HG02759 (cell line): ENCODE data around the gene MAP2K4.
"Not testable (repeated sequence)": the region's sequence is repeated elsewhere in the genome, so short reads cannot be mapped to it uniquely, and the experiment has no call there.

Experiments used
- ATAC-seq: cut with Tn5 transposase; IDR thresholded peaks from one replicate; pipeline ENCODE4 v1.9.1; 2021; ENCODE audit warnings: mild to moderate bottlenecking, moderate library complexity; ENCODE audit not compliant: unreplicated experiment

The MAP2K4 gene

DNA sequence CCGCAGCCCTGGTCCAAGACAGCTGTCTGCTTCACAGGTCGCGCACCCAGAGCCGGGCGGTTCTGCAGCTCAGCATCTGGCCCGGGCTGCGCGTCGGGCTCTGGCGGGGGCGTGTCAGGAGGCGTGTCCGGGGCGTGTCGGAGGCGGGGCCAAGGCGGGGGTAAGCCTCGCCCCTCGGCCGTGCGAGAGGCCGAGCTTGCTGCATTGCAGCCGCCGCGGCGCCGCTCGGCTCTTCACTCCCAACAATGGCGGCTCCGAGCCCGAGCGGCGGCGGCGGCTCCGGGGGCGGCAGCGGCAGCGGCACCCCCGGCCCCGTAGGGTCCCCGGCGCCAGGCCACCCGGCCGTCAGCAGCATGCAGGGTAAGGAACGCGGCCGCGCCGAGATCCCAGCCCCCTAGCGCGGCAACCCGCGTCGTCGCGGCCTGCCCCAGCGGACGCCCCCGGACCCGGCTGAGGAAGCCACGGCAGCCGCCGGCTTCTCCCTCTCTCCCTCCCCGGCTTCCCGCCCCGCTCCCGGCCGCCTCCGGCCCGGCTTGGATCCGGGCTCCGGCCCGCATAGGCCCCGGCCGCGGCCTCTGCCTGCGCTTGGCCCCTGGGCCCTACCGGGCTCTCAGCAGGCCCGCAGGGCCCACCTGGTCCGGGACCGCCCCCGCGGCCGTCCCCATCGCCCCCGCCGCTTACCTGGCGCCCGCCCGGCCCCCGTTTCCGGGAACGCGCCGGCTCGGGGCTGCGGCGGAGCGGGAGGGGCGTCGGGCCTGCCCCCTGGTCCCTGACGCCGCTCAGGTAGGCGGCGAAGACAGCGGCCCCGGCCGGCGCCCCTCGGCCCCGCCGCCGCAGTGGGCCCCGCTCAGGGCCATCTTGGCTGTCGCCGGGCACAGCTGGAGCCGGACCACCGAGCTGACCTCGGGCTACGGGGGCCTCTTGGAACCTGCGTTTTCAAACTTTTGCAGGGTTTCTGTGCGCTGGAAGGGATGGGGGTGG lies at the start of gene MAP2K4:
Gene MAP2K4, plus strand, starts transcription at position 236 of the 981 bp plus-strand sequence. Its CDS starts 10 bp downstream, at position 246.
- ATAC-seq = peak; percentile 95

DNA sequence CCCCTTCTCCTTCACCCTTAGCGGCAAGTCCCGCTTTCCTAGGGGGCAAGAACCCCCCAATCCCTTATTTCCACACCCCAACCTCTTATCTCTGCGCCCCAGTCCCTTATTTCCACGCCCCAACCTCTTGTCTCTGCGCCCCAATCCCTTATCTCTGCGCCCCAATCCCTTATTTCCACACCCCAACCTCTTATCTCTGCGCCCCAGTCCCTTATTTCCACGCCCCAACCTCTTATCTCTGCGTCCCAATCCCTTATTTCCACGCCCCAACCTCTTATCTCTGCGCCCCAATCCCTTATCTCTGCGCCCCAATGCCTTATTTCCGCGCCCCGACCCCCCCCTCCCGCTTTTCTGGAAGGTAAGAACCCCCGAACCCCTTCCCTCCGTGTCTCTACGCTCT lies 47.9 kb upstream of the MAP2K4 start:
- ATAC-seq = not testable (repeated sequence)

DNA sequence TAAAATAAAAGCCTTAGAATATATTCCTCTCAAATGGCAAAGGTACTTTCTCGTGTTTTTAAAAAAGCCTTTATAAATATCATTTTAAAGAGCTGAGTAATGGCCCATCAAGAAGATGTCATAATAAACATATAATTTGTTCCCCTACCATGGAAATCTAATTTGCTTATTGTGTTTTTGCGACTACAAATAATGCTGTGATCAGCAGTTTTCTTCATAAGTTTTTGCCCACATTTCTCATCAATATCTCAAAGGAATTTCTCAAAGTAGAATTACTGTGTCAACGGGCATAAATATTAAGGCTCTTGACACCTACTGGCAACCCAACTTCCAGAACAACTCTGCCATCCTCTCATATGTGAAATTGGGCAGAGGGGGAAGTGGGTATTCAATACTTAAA lies 40.9 kb upstream of the MAP2K4 start:
- ATAC-seq = no peak

DNA sequence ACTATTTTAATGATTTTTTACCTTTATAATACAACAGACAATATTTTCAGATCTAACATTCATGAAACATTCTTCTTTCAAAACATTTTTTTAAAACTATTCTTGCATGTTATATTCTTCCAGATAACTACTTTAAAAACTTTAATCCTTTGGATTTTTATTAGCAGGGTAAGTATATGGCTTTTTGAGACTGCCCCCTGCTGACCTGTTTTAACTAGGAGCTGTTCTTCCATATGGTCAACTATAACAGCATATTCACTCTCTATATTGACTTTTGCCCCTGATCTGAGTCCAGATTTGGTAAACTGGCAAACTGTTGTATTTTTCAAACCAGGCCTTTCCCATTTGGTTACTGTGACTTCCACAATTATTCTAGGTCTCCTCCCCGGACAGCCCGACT lies 39.9 kb upstream of the MAP2K4 start:
- no peak for ATAC-seq

DNA sequence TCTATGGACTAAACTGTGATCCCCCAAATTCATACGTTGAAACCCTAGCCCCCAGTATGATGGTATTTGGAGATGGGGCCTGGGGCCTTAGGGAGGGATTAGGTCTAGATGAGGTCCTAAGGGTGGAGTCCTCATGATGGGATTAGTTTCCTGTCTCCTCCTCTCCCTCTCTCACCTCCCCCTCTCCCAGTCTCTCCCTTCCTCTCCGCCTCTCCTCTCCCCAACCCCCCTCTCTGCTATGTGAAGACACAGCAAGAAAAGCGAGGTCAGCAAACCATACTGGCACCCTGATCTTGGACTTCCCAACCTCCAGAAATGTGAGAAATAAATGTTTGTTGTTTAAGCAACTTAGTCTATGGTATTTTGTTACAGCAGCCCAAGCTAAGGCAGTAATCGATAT lies 38.8 kb upstream of the MAP2K4 start:
- ATAC-seq = no peak

DNA sequence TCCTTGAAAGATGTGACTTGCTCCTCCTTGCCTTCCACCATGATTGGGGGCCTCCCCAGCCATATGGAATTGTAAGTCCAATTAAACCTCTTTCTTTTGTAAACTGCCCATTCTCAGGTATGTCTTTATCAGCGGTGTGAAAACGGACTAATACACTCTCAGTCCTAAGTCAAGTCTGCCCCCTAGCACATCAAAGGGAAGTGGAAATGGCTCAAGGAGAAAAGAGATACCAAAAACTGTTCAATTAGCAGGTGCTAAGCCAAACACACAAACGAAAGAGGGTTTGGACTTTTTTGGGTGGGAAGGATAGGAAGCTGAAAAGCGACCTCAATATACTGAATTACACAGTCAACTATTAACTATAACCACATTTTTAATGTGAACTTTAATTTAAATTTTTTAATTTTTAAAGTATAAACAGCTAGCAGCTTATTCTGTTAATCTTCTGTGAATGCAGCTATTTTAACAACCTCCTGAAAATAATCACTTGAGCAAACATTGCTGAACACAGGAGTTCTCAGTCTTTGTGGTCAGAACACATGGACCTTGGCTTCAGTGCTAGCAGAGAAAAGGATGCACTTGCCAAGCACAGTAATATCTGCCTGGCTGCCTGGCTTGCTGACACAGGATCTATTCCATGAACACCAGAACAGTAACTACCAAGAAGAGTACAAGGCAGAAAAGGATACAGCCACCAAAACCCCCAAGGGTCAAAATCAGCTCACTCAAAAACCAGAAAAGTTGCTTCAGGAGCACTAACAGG lies 34.3 kb upstream of the MAP2K4 start:
- no peak for ATAC-seq

DNA sequence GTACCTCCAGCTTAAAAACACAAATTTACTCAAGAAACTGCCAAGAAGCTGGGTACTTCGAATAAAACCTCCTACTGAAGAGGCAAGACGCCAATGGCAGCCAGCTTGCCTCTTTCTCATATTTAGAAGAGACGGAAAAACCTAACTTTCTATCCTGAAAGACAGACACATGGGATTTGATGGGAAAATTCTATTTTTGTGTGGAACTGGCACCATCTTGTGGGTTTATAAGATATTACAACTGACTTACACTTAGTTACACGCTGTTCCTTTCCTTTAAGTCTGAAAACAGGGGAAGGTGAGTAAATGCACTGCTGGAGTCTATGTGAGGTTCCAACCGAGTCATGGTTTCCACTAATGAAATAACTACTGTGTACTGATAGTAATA lies 33.7 kb upstream of the MAP2K4 start:
- ATAC-seq = no peak

DNA sequence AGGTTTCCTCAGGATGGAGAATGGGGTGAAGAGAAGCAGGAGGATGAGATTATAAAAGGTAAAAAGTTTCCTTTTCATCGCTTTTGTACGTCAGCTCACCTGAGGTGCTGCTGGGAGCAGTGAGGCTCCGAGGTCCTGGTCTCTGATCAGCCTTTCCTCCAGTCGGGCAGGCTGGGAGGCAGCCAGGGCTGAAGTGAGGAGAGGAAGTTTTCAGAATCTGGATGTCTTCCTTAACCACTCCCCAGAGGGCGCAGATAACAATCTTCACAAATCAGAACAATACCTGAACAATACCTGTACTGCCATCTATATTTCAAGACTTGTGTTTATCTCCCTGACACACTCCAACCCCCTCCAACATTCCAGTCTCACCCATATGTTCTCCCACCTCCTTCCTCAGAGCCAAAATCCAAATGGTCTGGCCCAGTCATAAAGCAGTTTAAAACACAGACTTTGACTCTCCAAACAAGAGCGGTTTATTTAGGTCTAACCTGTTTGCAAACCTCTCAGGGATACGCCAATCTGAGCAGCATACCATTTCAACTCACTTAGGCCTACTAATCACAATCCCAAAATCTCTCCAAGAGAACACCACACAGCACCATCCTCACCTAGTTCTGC lies 30.2 kb upstream of the MAP2K4 start:
- ATAC-seq = no peak

DNA sequence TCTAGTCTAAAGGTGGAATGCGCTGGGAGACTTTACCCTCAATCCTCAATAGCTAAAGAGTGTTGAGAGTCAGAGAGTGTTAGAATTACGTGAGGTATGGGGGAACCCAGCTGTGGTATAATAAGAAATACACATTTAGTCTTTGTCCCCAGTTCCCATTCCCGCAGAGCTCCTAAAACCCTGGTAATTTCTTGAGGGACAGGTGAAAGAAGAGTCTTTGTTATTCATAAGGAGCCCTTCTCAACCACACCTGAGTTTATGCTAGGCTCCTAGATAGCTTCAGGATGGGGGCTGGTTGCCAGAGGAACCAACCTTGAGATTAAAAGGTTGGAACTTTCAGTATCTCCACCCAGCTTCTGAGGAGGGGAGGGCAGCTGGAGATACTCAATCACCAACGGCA lies 29.2 kb upstream of the MAP2K4 start:
- ATAC-seq = no peak

DNA sequence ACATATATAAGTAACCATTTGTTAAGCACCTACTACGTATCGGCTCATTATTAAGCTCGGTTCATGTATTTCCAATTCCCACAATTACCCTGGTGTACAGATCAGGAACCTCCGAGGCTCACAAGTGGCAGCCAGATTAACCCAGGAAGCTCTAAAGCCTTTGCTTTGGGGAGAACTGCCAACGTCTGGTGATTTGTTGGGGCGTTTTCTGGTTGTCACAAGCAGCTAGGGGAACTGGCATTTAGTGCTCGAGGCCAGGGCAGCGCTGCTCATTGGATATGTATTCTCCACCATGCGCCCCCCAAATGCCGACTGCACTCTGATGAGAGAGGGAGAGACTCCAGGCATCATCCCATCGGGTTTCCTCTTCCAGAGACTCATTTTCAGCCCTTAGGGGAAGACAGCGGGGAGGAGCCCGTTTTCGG lies 23.9 kb upstream of the MAP2K4 start:
- peak; percentile 33 for ATAC-seq

DNA sequence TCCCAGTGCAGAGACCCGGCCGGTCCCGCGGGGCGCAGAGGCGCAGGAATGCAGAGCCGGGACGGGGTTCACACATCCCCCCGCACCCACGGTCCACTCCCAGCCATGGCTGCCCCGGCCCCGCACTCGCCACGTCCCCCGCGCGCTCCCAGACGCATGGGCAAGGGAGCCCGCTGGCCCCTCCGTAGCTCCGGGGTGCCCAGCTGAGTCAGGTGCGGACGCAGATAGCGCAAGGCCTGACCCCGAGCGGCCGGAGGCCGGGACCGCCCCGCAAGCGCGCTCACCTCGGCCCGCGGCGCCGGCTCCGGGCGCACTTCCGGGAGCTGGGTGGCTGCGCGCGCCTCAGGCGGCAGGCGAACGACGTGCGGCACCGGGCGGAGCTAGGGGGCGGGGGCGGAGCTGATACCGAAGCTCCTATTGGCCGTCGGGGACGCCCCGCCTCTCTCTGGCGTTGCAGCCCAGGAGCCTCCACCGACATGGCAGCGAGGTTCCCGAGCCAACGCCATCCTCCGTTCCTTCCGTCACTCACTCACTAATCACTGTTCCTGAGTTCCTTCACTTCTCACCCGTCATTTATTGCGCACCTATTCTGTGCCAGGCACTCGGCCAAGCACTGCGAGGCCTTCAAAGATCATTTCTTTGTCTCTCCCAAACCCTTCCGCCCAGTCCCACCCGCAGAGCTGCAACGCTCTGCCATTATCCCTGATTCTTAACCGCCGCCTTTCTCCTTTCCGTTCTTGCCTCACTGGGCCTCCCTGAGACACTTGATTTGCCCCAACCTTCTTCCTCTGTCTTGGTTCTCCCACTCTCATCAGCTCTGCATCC lies 23.3 kb upstream of the MAP2K4 start, which contains the start of gene ZNF18:
Gene ZNF18, minus strand, starts transcription at position 329 of the 825 bp plus-strand sequence. CDS start 4,646 bp downstream, outside the sequence.
- peak; percentile 96 for ATAC-seq

DNA sequence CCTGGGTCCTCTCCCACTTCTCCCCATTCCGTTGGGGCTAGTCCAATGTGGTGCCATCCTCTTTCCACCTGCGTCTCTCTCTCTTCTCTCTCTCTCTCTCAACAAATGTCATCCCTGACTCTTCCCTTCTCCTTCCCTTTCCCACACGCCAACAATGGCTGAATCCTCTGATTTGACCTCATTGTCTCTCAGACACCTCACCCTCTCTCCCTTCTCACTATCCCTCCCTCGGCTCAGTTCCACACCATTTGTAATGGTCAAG lies 22.8 kb upstream of the MAP2K4 start:
- ATAC-seq = no peak

DNA sequence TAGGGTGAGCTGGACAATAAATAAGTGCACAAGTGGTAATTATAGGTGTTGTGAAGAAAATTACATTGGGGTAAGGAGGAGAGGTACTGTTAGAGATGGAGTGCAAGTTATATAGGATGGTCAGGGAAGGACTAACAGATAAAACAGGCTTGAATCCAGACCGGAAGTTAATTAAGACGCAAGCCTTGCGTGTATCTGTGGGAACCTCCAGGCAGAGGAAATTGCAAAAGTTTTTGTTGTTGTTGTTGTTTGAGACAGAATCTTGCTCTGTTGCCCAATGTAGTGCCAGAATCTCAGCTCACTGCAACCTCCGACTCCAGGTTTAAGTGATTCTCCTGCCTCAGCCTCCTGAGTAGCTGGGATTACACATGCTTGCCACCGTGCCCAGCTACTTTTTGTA lies 21.0 kb upstream of the MAP2K4 start:
- ATAC-seq = no peak

DNA sequence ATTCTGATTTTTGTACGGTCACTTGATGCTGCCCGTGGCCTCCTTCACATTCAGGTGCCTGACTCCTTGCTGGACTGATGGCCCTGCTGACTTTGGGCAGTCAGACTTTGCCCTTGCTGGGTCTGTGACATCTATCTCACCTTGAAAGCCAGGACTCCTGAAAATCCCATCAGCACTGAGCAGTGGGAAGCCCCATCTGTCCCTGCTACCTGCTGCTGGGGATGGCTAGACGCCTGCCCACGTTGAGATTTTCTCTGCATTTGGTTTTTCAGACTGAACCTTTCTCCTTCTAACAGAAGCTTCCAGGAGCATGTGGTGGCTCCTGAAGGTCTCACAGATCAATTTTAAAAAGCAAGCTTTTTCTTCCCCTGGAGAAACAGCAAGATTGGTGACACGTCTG lies 13.2 kb upstream of the MAP2K4 start:
- ATAC-seq = no peak

DNA sequence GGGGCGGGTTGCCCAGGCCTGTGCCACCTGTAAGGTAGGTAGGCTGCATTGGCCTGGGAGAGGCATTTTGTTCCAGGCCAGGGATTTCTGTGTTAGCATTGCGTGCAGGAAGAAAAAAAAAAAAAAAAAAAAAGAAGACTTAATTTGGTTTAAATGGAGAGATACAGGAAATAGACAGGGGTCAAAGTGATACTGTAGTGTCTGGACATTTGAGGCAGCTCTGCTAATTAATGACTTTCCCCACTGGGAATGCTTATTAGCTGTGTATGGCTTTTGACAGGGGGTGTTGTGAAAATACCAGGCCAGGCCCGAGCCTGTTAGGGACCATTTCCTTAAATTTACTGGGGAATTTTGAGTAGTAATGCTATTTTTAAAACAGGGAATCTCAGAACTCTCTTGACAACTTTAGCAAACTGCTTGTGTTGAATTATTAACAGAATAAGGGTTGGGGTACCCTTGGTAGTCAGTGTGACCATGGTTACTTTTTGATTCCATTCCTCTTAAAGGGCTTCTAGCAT lies 1.0 kb downstream of the MAP2K4 start:
- ATAC-seq = no peak

DNA sequence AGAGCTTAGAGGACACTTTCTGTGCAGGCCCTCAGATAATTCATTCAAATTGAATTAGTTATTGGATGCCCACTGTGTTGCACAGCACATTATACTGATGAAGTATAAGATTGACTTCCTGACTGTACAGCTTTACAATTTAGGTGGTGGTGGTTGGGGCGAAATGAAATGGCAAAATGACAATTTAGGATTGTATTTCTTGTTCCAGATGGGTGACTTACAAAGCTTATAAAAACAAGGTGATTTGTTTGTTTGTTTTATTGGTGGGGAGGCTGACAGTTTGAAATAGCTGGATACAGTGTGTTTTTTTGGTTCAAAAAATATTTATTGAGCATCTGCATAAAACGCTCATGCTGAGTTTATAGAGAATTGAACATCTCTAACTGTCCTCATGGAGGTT lies 1.6 kb downstream of the MAP2K4 start:
- no peak for ATAC-seq

DNA sequence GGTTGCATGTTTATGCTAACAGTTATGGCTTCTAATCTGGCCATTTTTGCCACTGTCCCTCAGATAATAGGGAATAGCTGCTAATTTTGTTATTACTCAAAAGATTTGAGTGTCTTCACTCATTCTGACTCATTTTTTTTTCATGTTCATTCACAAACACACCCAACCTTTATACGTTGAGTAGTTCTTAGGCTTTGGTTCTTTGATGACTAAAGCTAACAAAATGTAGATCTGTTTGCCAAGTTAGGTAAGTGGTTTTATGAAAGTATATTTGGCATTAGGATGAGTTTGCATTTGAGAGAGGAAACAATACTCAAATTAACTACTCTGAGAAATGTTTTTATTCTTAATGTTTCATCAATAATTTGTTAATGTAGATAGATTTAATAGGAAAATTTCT lies 3.6 kb downstream of the MAP2K4 start:
- no peak for ATAC-seq

DNA sequence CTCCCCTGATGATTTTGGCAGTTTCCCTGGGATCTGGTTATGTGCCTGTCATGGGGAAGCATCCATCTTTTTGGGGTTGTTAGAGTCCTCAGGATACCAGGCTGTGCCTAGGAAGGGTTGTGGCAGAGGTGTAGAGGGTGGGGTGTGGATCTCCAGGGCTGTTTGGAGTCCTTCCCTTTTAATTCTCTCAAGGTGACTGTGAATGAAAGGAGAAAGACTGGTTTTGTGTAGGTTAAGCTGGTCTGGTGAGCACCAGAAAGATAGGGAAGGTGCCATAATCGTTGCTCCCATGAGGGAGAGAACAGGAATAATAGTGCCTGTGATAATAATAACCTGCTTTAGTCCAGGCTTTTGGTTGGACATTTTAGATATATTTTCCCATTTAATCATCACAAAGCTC lies 7.0 kb downstream of the MAP2K4 start:
- no peak for ATAC-seq

DNA sequence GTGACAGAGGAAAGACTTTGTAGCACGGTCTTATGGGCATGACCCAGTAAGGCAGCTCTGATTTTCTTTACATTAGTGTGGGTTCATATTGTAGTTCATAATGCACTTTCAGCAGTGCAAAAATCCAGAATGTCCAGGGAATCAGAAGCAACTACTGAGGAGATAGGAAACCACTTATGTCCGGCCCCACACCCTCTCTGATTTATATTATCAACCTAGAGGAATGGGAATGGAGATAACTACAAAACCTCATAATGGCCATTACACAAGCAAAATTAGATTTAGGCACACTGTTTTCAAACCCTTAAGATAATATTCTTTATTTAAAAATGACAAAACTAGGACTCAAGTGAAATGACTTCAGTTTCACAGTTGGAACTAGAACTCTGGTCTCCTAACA lies 7.9 kb downstream of the MAP2K4 start:
- ATAC-seq = no peak

DNA sequence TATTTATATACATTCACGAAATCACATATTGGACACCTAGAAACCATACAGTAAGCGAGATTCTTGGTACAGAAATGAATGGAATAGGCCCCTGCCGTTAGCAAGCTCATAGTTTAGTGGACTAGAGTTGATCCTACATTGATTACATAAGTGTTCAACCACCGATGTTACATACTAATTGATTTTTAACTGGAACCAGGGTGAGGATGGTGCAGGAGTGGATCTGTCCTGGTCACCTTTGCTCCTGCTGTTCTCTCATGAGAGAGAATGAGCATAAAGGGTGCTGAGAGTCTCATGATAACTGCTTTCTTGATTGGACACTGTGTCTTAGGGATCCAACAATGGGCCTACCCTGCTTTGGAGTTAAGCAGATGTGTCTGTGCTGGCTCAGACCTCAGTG lies 13.9 kb downstream of the MAP2K4 start:
- ATAC-seq = no peak

DNA sequence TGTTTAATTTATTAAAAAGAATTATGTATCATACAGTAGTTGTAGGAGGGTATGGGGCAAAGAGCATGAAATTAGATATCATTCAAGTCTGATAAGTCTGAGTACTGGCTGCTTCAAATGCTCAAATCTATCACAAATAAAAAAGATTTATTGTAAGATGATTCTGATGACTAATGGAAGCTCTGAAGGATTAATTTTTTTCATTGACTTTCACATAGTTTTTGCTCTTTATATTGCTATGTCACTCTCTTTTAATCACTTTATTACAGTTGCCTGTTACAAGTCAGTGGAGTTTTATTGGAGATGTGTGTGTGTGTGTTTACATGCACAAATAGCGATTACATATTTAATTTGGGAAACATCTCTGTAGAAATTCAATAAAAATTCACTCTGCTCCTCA lies 15.0 kb downstream of the MAP2K4 start:
- ATAC-seq = no peak
